ENCODE results near the gene CCNY.

- no peak for TF ChIP-seq SP1 (CRISPR knock-in tag; conservative IDR thresholded peaks at IDR 0.05)
- TF ChIP-seq JUN (CRISPR knock-in tag; IDR thresholded peaks at IDR 0.05) = no peak
- no peak for TF ChIP-seq ATF3 (CRISPR knock-in tag; conservative IDR thresholded peaks at IDR 0.05)
These were observed 17.8 kb upstream of the CCNY start for GRCh38 chr10:35318551-35318950.

Data from WTC11 (cell line).